ENCODE measurements around the gene ING1. TPM values are rescaled to one million over a fixed set of nuclear protein-coding genes. Genes with fewer than 3 reads are reported as not detected.
"Not testable (repeated sequence)": the region's sequence is repeated elsewhere in the genome, so short reads cannot be mapped to it uniquely, and the experiment has no call there.

ING1 gene
- total RNA-seq, 1 experiment from 2014 or later = 21.7 TPM

- H3K4me3 ChIP-seq (ENCODE audit: insufficient read depth, low read depth, low read length) = no peak overlapping the region
- no peak for DNase-seq
- no peaks in the 10 kb centered on the region for H3K27me3 ChIP-seq (ENCODE audit: control insufficient read depth, insufficient read depth, low read length)
- H3K36me3 ChIP-seq (replicated peaks; ENCODE audit: control insufficient read depth, insufficient read depth, low read length) = peaks cover 11% of the 10 kb centered on the region
Observed at GRCh38 chr13:110683921-110684320, 29.6 kb upstream of the ING1 start.

DNA sequence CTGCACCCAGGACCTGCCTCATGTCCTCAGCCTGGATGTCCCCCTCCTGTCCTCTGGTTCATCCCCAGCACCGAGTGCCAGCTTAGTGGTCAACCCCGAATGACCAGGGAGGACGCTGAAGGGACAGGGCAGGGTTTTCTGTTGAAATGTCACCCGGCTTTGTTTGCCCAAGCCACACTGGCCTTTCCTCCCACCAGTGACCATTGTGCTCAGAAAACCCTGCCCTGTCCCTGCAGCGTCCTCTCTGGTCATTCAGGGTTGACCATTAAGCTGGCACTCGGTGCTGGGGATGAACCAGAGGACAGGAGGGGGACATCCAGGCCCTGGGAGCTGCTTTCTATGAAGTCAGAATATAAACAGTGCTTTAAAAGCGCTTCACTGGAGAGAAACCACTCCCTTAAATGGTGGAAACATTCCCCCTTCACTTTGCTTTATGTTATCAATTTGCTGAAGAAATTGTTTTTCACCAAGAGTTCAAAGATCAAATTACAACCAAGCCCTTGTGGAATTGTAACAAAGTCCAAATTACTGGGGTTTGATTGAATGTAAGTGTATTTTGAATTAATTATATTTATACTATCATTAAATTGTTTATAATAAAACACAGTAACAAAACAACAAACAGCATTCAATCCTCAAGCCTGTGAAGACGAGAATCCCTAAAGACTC is 29.0 kb upstream of the ING1 start:
- Histone ChIP-seq H3K36me3 (replicated peaks; ENCODE audit: control insufficient read depth, insufficient read depth, low read length) (peaks cover 11% of the 10 kb centered on the region), H3K27me3 (ENCODE audit: control insufficient read depth, insufficient read depth, low read length) (no peaks in the 10 kb centered on the region), H3K4me3 (ENCODE audit: insufficient read depth, low read depth, low read length) (no peak overlapping the region)
- DNase-seq = no peak

DNA sequence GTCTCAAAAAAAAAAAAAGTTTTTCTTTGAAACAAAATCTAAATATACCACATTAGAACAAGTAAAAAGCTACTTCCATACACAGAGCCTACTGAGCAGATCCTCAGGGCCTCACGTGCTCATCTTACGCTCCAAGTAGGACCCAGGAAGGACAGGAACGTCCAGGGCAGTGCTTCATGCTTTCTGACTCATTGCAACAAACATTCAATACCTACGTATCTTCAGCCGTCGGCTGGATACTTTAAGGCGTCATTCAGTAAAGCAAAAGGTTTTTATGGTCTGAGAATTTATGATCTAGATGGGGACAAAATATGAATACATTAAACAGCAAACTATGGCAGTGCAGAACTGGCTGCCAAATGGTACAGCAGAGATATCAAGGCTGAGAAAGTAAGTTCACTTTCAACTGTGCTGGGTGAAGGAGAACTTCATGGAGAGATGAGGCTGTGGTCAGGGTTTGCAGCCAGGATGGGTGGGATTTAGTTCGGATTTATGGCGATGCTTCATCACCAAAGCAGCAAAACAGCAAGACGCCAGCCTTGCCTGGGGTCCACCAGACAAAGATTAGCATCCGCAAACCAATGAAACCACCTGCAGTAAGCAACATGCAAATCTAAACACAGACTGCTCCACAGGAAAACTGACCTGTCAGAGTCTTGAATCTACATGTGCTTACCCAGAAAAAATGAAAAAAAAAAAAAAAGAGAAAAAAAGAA is 28.0 kb upstream of the ING1 start:
- H3K27me3 ChIP-seq (ENCODE audit: control insufficient read depth, insufficient read depth, low read length) = no peaks in the 10 kb centered on the region
- H3K4me3 ChIP-seq (ENCODE audit: insufficient read depth, low read depth, low read length) = no peak overlapping the region
- no peak for DNase-seq
- H3K36me3 ChIP-seq (replicated peaks; ENCODE audit: control insufficient read depth, insufficient read depth, low read length) = peaks cover 11% of the 10 kb centered on the region

GRCh38 chr13:110687736-110688135 is 25.8 kb upstream of the ING1 start:
- Histone ChIP-seq H3K36me3 (replicated peaks; ENCODE audit: control insufficient read depth, insufficient read depth, low read length) (peaks cover 3% of the 10 kb centered on the region), H3K27me3 (ENCODE audit: control insufficient read depth, insufficient read depth, low read length) (no peaks in the 10 kb centered on the region), H3K4me3 (ENCODE audit: insufficient read depth, low read depth, low read length) (no peak overlapping the region)
- no peak for DNase-seq

GRCh38 chr13:110689041-110689440 is 24.5 kb upstream of the ING1 start:
- DNase-seq = no peak
- Histone ChIP-seq H3K36me3 (replicated peaks; ENCODE audit: control insufficient read depth, insufficient read depth, low read length) (peaks cover 3% of the 10 kb centered on the region), H3K4me3 (ENCODE audit: insufficient read depth, low read depth, low read length) (no peak overlapping the region), H3K27me3 (ENCODE audit: control insufficient read depth, insufficient read depth, low read length) (no peaks in the 10 kb centered on the region)

DNA sequence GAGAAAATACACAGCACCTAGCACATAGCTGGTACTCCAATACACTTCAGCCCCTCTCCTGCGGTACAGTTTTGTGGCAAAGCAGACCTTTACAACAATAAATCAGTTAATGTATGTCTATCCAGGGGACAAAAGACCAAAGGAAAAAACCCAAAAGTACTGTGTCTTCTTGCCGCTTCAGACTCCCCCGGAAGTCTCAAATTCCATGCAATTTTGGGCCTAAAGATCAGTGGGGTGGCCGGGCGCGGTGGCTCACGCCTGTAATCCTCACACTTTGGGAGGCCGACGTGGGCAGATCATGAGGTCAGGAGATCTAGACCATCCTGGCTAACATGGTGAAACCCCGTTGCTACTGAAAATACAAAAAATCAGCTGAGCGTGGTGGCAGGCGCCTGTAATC is 23.8 kb upstream of the ING1 start:
- DNase-seq = no peak
- Histone ChIP-seq H3K27me3 (ENCODE audit: control insufficient read depth, insufficient read depth, low read length) (no peaks in the 10 kb centered on the region), H3K4me3 (ENCODE audit: insufficient read depth, low read depth, low read length) (no peak overlapping the region), H3K36me3 (replicated peaks; ENCODE audit: control insufficient read depth, insufficient read depth, low read length) (peaks cover 3% of the 10 kb centered on the region)

GRCh38 chr13:110690516-110690915 is 23.0 kb upstream of the ING1 start:
- no peak for DNase-seq
- H3K27me3 ChIP-seq (ENCODE audit: control insufficient read depth, insufficient read depth, low read length) = no peaks in the 10 kb centered on the region
- H3K36me3 ChIP-seq (replicated peaks; ENCODE audit: control insufficient read depth, insufficient read depth, low read length) = peaks cover 2% of the 10 kb centered on the region
- H3K4me3 ChIP-seq (ENCODE audit: insufficient read depth, low read depth, low read length) = no peak overlapping the region

- H3K4me3 ChIP-seq (ENCODE audit: insufficient read depth, low read depth, low read length); H3K27me3 ChIP-seq (ENCODE audit: control insufficient read depth, insufficient read depth, low read length); DNase-seq: not testable (repeated sequence)
- peaks cover 12% of the 10 kb centered on the region for H3K36me3 ChIP-seq (replicated peaks; ENCODE audit: control insufficient read depth, insufficient read depth, low read length)
Observed at GRCh38 chr13:110695774-110696173, 17.7 kb upstream of the ING1 start.

GRCh38 chr13:110696776-110697175 is 16.7 kb upstream of the ING1 start:
- no peaks in the 10 kb centered on the region for H3K27me3 ChIP-seq (ENCODE audit: control insufficient read depth, insufficient read depth, low read length)
- H3K4me3 ChIP-seq (ENCODE audit: insufficient read depth, low read depth, low read length) = no peak overlapping the region
- no peak for DNase-seq
- H3K36me3 ChIP-seq (replicated peaks; ENCODE audit: control insufficient read depth, insufficient read depth, low read length) = peaks cover 13% of the 10 kb centered on the region

DNA sequence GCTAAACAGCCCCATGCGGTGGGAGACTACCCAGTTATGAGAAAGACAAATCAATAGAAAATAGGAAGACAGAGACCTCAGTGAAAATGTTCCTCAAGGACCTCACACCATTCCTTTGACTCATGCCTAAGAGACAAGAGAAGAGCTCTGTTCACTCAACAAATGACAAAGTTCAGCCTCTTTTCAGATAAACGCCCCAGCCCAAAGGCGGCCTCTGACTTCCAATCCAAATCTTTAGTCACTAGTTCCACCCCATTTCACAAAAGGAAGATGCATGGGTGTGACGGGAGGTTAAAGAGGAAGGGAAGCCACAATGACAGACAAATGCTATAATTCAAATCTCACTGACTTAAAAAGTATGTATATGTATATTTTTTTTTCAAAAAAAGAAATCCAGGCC is 15.7 kb upstream of the ING1 start:
- no peak for DNase-seq
- Histone ChIP-seq H3K36me3 (replicated peaks; ENCODE audit: control insufficient read depth, insufficient read depth, low read length) (peaks cover 13% of the 10 kb centered on the region), H3K4me3 (ENCODE audit: insufficient read depth, low read depth, low read length) (no peak overlapping the region), H3K27me3 (ENCODE audit: control insufficient read depth, insufficient read depth, low read length) (no peaks in the 10 kb centered on the region)

- Histone ChIP-seq H3K36me3 (replicated peaks; ENCODE audit: control insufficient read depth, insufficient read depth, low read length) (peaks cover 13% of the 10 kb centered on the region), H3K27me3 (ENCODE audit: control insufficient read depth, insufficient read depth, low read length) (no peaks in the 10 kb centered on the region), H3K4me3 (ENCODE audit: insufficient read depth, low read depth, low read length) (no peak overlapping the region)
- no peak for DNase-seq
Observed at GRCh38 chr13:110698689-110699088, 14.8 kb upstream of the ING1 start.

DNA sequence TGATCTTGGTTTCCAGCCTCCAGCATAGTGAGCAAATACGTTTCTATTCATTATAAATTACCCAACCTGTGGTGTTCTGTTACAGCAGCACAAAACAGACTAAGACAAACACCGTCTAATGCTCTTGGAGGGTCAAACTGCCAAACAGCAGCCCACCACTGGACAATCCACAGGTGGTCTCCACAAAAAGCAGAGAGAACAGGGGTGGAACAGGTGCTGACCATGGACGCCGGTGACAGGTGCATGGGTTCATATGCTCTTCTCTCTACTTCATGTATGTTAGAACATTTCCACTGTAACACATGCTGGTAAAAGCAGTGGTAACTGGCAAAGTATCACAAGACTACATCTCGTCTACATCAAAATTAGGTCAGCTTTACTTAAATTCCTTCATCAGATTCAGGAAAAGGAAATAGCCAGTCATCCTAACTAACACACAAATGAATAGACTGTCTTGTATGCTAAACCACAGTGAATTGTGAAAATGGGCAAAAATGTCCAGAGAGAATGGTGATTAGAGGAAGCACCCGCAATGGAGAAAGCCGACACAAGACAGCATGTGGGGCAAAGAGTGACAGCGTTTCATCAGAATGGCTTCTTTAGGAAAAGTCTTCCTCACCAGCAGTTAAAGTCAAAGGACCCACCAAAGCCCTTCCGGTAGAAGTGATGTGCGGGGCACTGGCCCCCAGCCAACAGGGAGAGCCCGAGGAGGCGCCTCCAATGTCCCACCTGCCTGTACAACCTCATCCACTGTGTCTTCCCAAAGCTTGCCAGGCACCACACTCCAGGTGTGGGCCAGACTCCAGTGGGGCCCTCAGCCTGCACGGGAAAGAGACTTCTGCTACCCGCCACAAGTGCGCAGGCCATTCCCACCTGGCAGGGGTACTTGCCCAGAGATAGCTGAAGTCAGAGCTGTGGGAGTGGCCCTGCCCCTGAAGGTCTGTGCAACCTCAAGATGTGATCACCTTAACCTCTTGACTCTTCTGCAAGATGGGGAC is 14.1 kb upstream of the ING1 start:
- H3K27me3 ChIP-seq (ENCODE audit: control insufficient read depth, insufficient read depth, low read length) = no peaks in the 10 kb centered on the region
- no peak overlapping the region for H3K4me3 ChIP-seq (ENCODE audit: insufficient read depth, low read depth, low read length)
- DNase-seq = no peak
- H3K36me3 ChIP-seq (replicated peaks; ENCODE audit: control insufficient read depth, insufficient read depth, low read length) = peaks cover 13% of the 10 kb centered on the region

GRCh38 chr13:110700186-110700585 is 13.3 kb upstream of the ING1 start:
- peaks cover 13% of the 10 kb centered on the region for H3K36me3 ChIP-seq (replicated peaks; ENCODE audit: control insufficient read depth, insufficient read depth, low read length)
- no peak overlapping the region for H3K4me3 ChIP-seq (ENCODE audit: insufficient read depth, low read depth, low read length)
- no peak for DNase-seq
- H3K27me3 ChIP-seq (ENCODE audit: control insufficient read depth, insufficient read depth, low read length) = no peaks in the 10 kb centered on the region

DNA sequence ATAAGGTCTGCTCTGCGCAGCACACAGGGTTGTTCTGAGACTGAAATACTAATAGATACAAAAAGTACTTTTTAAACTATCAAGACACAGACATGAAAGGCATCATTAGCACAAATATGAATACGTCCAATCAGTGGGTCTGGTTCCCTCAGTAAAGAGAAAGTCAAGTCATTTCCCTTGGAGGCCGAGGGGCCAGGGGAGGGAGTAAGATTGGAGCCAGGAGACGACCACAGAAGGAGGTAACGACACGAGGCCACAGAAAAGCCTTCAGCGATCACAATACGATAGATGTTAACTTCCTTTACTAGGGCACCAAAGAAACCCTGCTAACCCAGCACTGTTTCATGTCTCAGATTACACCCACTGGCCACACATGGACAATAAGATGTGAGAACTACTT is 12.9 kb upstream of the ING1 start:
- H3K4me3 ChIP-seq (ENCODE audit: insufficient read depth, low read depth, low read length) = no peak overlapping the region
- peaks cover 13% of the 10 kb centered on the region for H3K36me3 ChIP-seq (replicated peaks; ENCODE audit: control insufficient read depth, insufficient read depth, low read length)
- no peak for DNase-seq
- no peaks in the 10 kb centered on the region for H3K27me3 ChIP-seq (ENCODE audit: control insufficient read depth, insufficient read depth, low read length)
